Effector memory CD8-positive, alpha-beta T cell (primary cell): Measurements from ENCODE around the gene MC1R.

Source experiments
- ATAC-seq: fragments of 150-1000 bp; cut with Tn5 transposase; replicated peaks from 2 replicates; pipeline ENCODE4 v1.10.0; 2021; ENCODE audit warnings: mild to moderate bottlenecking, moderate library complexity
- DNase-seq, 3 experiments: peaks; one replicate each; pipeline ENCODE4 v3.0.0; 2021
- H3K27ac Mint-ChIP-seq, 2 donors: one replicate each; pipeline ENCODE4 v1.8.0; 2022; ENCODE audit warnings: mild to moderate bottlenecking in 2 of 2, mixed read lengths in 2 of 2, moderate library complexity in 2 of 2
- H3K27me3 Mint-ChIP-seq, 2 donors: one replicate each; pipeline ENCODE4 v1.8.0; 2022; ENCODE audit warnings: mixed read lengths in 2 of 2
- H3K36me3 Mint-ChIP-seq: one replicate; pipeline ENCODE4 v1.8.0; 2022; ENCODE audit warnings: mild to moderate bottlenecking, moderate library complexity, mixed read lengths; ENCODE audit not compliant: insufficient read depth
- H3K4me1 Mint-ChIP-seq, 2 donors: one replicate each; pipeline ENCODE4 v1.8.0; 2022; ENCODE audit warnings: low read depth in 2 of 2, mixed read lengths in 2 of 2
- H3K4me3 Mint-ChIP-seq, 2 donors: one replicate each; pipeline ENCODE4 v1.8.0; 2022; ENCODE audit warnings: mild to moderate bottlenecking in 2 of 2, mixed read lengths in 2 of 2, moderate library complexity in 2 of 2
- H3K9me3 Mint-ChIP-seq, 2 donors: one replicate each; pipeline ENCODE4 v1.8.0; 2022; ENCODE audit warnings: mixed read lengths in 2 of 2

MC1R gene

DNA sequence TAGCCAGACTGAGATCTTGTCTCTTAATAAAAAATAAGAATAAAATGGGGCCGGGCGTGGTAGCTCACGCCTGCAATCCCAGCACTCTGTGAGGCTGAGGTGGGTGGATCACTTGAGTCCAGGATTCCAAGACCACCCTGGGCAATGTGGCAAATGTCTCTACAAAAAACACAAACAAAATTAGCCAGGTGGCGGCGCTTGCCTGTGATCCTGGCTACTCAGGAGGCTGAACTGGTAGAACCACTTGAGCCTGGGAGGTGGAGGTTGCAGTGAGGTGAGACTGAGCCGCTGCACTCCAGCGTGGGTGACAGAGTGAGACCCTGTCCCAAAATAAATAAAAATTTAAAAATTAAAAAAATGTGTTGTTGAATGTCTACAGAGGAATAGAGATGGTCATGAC, 27.0 kb downstream of the MC1R start:
- Mint-ChIP-seq H3K4me1 (peaks cover 6 to 17% of the 10 kb centered on the region in 2 donors), H3K27ac (no peak overlapping the region), H3K27me3 (peaks cover 24 to 53% of the 10 kb centered on the region in 2 donors), H3K9me3 (no peaks in the 10 kb centered on the region), H3K36me3 (peaks cover 8% of the 10 kb centered on the region), H3K4me3 (no peak overlapping the region)
- DNase-seq, result no peak
- no peak for ATAC-seq

DNA sequence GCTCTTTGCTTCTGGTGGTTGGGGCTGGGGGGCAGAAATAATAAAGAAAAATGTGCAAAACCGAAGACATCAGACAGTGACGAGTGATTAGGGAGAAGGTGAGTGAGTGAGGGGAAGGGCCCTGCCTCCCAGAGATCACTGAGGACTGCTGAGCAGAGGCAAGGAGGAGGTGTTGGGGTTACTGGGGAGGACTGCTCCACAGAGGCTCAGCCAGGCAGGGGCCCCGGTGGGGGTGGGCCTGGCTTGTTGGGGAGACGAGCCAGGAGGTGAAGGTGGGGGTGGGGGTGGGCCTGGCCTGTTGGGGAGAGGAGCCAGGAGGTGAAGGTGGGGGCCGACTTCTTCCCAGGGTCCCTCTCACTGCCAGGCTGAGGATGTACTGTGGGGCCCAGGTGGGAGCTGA, 27.9 kb downstream of the MC1R start:
- Mint-ChIP-seq H3K9me3 (no peaks in the 10 kb centered on the region), H3K27ac (no peak overlapping the region), H3K4me1 (peaks cover 6 to 17% of the 10 kb centered on the region in 2 donors), H3K36me3 (peaks cover 8% of the 10 kb centered on the region), H3K4me3 (peak overlapping the region in 1 of 2 donors; percentile 90), H3K27me3 (peaks cover 24 to 52% of the 10 kb centered on the region in 2 donors)
- no peak for DNase-seq
- ATAC-seq, result no peak

DNA sequence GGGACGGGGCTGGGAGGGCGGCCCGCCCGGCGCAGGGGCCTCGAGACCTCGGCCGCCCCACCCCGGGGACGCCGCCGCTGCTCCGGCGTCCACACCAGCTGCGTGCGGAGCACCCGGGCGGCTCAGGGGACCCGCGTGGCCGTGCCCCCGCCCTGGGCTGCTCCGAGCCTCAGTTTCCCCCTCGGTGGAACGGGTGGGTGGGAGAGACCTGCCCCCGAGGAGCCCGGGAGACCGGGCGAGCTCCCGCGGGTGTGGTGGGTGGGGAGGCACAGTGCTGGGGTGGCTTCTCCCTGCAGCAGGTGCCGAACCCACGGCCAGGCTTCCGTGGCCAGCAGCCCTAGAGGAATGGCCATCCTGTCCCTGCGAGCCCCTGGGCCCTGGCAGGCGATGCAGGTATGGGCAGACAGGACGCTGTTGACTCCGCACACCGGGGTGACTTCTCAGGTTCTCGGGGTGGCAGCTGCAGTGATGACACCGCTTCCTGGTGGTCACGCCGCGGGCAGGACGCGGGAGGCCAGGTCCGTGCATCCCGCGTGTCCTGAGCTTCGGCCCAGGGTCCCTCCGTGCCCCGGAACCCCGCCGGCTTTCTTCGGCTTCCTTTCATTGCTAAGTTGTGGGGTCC, 30.6 kb downstream of the MC1R start:
- Mint-ChIP-seq H3K9me3 (no peaks in the 10 kb centered on the region), H3K4me1 (peaks cover 6 to 18% of the 10 kb centered on the region in 2 donors), H3K27me3 (peaks cover 17 to 33% of the 10 kb centered on the region in 2 donors), H3K36me3 (peaks cover 8% of the 10 kb centered on the region), H3K4me3 (peak overlapping the region; percentile 84 to 85), H3K27ac (peak overlapping the region; percentile 67 to 79)
- DNase-seq (no peak), ATAC-seq (no peak)

DNA sequence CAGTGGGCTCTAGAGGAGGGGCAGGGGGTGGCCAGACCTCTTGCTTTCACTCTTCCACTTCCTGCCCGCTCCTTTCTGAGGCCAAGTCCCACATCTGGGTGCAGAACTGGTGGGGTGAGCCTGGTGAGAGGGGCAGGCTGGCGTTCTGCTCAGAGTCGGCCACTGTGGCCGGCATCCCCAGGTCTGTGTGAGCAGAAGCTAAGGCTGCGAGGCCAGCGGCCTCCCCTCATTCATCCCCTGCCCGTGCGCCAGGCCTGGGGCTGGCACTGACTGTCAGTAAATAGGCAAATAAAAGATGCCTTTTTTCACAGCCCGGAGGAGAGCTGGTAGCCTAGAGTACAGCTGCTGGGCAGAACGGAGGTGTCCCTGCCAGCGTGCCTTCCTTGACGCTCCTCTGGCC, 31.1 kb downstream of the MC1R start:
- no peaks in the 10 kb centered on the region for H3K9me3 Mint-ChIP-seq
- DNase-seq, result no peak
- ATAC-seq, result no peak
- peak overlapping the region; percentile 84 to 85 for H3K4me3 Mint-ChIP-seq
- peaks cover 8% of the 10 kb centered on the region for H3K36me3 Mint-ChIP-seq
- H3K4me1 Mint-ChIP-seq, result peaks cover 6 to 18% of the 10 kb centered on the region in 2 donors
- peak overlapping the region; percentile 67 to 79 for H3K27ac Mint-ChIP-seq
- peaks cover 13 to 28% of the 10 kb centered on the region in 2 donors for H3K27me3 Mint-ChIP-seq

DNA sequence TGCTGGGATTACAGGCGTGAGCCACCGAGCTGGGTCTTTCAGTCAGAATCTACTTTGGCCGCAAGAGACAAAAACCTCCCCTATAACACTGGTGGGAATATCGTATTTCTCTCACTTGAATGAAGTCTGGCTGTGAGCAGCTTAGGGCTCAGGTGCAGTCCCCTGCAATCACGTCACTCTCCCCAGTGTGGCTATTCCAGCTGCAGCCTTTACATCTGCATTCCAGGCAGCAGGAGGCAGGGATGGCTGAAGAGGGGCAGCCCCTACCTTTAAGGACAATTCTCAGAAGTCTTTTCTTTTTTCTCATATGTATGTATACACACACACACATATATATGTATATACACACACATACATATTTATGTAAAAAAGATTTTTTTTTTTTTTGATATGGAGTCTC, 32.8 kb downstream of the MC1R start:
- H3K4me3 Mint-ChIP-seq, result no peak overlapping the region
- H3K36me3 Mint-ChIP-seq, result peaks cover 8% of the 10 kb centered on the region
- DNase-seq (no peak), ATAC-seq (no peak)
- peak overlapping the region in 1 of 2 donors; percentile 69 for H3K27ac Mint-ChIP-seq
- no peaks in the 10 kb centered on the region for H3K9me3 Mint-ChIP-seq
- H3K27me3 Mint-ChIP-seq, result peaks cover 8 to 14% of the 10 kb centered on the region in 2 donors
- H3K4me1 Mint-ChIP-seq, result peaks cover 6 to 17% of the 10 kb centered on the region in 2 donors

DNA sequence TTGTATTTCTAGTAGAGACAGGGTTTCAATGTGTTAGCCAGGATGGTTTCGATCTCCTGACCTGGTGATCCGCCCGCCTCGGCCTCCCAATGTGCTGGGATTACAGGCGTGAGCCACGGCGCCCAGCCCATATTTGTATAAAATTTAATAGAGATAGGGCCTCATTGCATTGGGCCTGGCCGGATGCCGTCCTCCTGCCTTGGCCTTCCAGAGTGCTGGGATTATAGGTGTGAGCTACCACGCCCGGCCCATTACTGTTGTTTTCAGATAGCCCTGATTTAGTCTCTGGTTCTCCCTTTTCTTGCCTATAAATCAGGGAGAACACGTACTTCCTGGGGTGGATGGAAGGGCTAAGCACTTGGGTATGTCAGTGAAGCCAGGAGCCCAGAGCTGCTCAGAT, 33.4 kb downstream of the MC1R start:
- Mint-ChIP-seq H3K4me1 (peaks cover 6 to 17% of the 10 kb centered on the region in 2 donors), H3K27ac (no peak overlapping the region)

DNA sequence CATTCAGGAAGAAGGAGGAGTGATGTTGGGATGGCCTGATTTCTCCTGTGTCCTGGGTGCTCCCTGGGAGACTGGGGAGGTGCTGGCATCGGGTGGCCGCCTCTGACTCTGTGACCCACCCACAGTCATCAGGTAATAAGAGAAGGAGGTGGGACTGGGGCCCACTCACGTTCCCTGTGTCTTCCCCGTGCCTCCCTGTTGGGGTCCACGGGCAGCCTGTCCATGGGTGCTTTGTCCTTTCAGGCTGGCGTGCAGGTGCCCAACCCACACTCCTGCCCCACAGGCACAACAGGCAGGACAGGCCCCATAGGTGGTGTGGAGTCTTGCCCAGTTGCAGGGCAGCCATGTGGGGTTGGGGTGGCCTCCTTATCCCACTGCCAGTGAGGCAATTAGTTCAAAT, 33.9 kb downstream of the MC1R start:
- peaks cover 5 to 15% of the 10 kb centered on the region in 2 donors for H3K4me1 Mint-ChIP-seq
- DNase-seq (no peak), ATAC-seq (no peak)
- peaks cover 3 to 4% of the 10 kb centered on the region in 2 donors for H3K27me3 Mint-ChIP-seq
- H3K4me3 Mint-ChIP-seq, result no peak overlapping the region
- no peaks in the 10 kb centered on the region for H3K9me3 Mint-ChIP-seq
- peaks cover 8% of the 10 kb centered on the region for H3K36me3 Mint-ChIP-seq
- no peak overlapping the region for H3K27ac Mint-ChIP-seq

More for the DNA sequence above, 33.4 kb downstream of the MC1R start:
- Mint-ChIP-seq H3K4me3 (no peak overlapping the region), H3K36me3 (peaks cover 8% of the 10 kb centered on the region), H3K9me3 (no peaks in the 10 kb centered on the region), H3K27me3 (peaks cover 8 to 9% of the 10 kb centered on the region in 2 donors)
- DNase-seq (no peak), ATAC-seq (no peak)

DNA sequence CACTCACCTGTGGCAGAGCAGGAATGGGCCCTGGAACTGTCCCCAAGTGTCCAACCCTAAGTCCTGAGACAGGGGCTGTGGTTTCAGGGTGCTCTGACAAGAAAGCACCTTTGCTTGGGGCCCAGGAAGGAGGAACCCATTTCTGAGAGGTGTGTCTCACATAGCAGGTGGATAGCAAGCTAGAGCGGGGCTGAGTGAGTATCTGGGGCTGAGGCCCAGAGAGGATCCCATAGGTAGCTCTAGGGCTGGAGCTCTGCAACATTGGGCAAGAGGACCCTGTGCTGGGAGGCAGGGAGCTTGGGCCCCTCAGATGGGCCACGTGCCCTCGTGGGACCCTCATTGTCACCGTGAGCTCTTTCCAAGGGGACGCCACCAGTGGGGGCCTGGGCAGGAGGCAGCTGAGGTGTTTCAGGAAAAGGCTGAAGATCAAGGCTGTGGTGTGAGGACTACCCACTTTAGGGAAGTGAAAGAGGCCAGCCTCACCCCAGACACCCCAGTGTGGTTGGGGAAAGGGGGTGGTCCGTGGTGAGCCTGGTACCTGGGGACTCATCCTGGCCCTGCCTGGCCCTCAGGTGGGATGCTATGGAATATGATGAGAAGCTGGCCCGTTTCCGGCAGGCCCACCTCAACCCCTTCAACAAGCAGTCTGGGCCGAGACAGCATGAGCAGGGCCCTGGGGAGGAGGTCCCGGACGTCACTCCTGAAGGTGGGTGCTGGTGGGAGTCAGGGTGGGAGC, 35.2 kb downstream of the MC1R start:
- H3K4me3 Mint-ChIP-seq, result no peak overlapping the region
- no peak for ATAC-seq
- DNase-seq, result no peak
- H3K27ac Mint-ChIP-seq, result peak overlapping the region in 1 of 2 donors; percentile 68
- peaks cover 8% of the 10 kb centered on the region for H3K36me3 Mint-ChIP-seq
- H3K9me3 Mint-ChIP-seq, result no peaks in the 10 kb centered on the region
- H3K27me3 Mint-ChIP-seq, result no peaks in the 10 kb centered on the region
- peaks cover 0 to 10% of the 10 kb centered on the region in 2 donors for H3K4me1 Mint-ChIP-seq

DNA sequence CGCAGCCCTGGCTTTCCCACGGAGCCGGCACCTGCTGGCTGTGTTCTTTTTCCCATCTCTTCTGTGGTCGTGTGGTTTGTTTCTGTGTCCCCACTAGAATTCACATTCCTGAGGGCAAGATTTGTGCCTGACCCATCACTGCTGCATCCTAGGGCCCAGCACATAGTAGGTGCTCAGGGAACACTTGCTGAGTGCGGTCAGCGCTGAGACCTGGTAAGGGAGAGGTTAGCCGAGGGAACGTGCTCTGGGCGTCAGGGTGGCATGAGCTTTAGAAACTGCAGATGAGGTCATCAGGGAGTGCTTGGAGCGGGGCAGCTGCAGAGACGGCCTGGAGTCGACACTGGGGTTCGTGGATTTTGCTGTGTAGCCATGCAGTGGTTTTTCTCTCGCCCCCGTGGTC, 35.8 kb downstream of the MC1R start:
- Mint-ChIP-seq H3K27ac (no peak overlapping the region), H3K4me3 (no peak overlapping the region), H3K4me1 (peaks cover 0 to 10% of the 10 kb centered on the region in 2 donors), H3K27me3 (no peaks in the 10 kb centered on the region), H3K36me3 (peaks cover 10% of the 10 kb centered on the region), H3K9me3 (no peaks in the 10 kb centered on the region)
- DNase-seq (no peak), ATAC-seq (no peak)

DNA sequence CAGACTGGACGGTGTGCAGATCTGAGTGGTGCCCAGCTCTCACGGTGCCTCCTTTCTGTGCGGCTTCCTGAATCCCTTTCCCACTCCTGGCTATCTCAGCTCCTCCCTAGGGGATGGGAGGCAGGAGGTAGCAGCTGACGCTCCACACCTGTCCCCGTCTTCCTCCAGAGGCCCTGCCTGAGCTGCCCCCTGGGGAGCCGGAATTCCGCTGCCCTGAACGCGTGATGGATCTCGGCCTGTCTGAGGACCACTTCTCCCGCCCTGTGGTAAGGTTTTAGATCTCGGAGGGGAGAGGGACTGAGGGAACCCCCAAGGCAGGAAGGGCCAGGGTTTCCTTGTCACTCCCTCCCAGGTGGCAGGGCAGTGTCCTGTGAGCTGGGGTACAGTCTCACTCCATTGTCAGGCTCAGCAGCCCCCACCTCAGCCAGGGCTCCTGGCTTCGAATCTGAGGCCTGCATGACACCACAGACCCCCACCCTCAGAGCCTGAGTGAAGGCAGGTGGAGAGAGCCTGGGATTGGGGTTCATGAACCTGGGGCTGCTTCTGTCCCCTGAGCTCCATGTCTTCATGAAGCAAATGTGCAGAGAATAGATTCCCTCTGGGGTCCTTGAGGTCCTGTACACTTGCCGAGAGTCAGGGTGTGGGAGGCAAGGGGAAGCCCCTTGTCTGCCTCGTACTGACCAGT, 36.5 kb downstream of the MC1R start:
- H3K27ac Mint-ChIP-seq, result no peak overlapping the region
- H3K4me3 Mint-ChIP-seq, result no peak overlapping the region
- DNase-seq (no peak), ATAC-seq (no peak)
- no peaks in the 10 kb centered on the region for H3K27me3 Mint-ChIP-seq
- peaks cover 0 to 8% of the 10 kb centered on the region in 2 donors for H3K4me1 Mint-ChIP-seq
- H3K9me3 Mint-ChIP-seq, result no peaks in the 10 kb centered on the region
- peaks cover 11% of the 10 kb centered on the region for H3K36me3 Mint-ChIP-seq

DNA sequence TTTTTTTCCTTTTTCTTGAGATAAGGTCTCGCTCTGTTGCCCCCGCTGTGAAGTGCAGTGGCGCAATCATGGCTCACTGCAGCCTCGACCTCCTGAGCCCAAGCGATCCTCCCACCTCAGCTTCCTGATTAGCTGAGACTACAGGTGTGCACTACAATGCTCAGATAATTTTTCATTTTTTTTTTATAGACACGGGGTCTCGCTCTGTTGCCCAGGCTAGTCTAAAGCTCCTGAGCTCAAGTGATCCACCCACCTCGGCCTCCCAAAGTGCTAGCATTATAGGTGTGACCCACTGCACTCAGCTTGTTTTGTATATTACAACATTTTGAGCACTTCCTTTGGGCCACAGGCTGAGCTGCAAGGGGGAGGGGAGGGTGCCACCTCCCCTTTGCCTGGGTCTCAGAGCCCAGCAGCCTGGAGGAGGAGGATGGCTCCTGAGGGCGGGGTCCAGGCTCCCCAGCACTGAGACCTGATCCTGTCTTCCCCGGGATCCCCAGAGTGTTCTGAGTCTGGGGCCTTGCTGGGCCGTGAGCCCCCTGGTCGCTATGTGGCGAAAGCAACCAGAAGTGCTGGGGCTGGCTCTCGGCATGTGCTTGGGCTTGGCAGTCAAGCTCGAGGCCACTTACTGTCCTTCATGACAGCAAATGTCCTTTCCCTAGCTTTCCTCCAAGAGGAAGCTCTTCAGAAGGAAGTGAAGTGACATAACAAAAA, 38.0 kb downstream of the MC1R start:
- Mint-ChIP-seq H3K9me3 (no peaks in the 10 kb centered on the region), H3K36me3 (peaks cover 11% of the 10 kb centered on the region), H3K4me1 (peaks cover 0 to 5% of the 10 kb centered on the region in 2 donors), H3K27ac (no peak overlapping the region), H3K27me3 (no peaks in the 10 kb centered on the region), H3K4me3 (no peak overlapping the region)
- DNase-seq (no peak), ATAC-seq (no peak)

DNA sequence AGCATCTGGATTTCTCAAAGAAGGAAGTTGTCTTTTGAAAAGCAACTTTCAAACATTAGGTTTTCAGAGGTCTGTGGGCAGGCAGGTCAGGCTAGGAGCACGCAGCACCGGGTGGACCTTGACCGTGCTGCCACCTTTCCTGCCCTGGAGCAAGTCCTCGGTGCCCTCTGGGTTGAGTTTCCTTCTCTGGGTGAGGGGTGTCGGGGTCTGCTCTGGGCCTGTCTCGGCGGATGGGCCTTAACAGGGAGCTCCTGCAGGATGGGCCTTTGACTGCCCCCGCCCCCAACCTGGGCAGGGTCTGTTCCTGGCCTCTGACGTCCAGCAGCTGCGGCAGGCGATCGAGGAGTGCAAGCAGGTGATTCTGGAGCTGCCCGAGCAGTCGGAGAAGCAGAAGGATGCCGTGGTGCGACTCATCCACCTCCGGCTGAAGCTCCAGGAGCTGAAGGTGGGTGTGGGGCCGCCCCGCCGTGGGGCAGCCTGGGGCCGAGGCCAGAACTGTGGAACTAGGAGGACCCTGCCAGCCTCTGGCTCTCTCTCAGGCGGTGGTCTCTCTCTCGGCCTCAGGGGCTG, 38.6 kb downstream of the MC1R start:
- Mint-ChIP-seq H3K36me3 (peaks cover 11% of the 10 kb centered on the region), H3K4me1 (peaks cover 0 to 5% of the 10 kb centered on the region in 2 donors)

DNA sequence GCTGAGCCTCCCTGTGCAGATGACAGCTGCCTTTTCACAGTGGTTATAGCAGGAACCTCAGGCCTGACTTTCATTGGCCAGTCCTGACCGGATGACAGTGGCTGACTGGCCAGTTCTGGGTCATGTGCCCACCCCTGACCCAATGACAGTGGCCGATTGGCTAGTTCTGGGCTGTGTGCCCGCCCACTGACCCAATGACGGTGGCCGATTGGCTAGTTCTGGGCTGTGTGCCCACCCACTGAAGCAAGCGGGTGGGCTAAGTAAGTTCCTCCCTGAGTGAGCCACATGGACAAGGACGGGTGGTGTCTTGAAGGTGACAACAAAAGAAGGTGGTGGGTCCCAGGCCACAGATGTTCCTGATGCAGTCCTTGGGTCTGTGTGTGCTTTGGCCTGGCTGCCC, 39.4 kb downstream of the MC1R start:
- Mint-ChIP-seq H3K27ac (no peak overlapping the region), H3K4me3 (no peak overlapping the region), H3K4me1 (peaks cover 0 to 5% of the 10 kb centered on the region in 2 donors), H3K27me3 (no peaks in the 10 kb centered on the region), H3K36me3 (peaks cover 11% of the 10 kb centered on the region), H3K9me3 (no peaks in the 10 kb centered on the region)
- ATAC-seq, result peak; percentile 36
- no peak for DNase-seq

More for the DNA sequence above, 38.6 kb downstream of the MC1R start:
- H3K27ac Mint-ChIP-seq, result peak overlapping the region in 1 of 2 donors; percentile 38
- no peaks in the 10 kb centered on the region for H3K27me3 Mint-ChIP-seq
- ATAC-seq (no peak), DNase-seq (no peak)
- H3K4me3 Mint-ChIP-seq, result no peak overlapping the region
- H3K9me3 Mint-ChIP-seq, result no peaks in the 10 kb centered on the region
